HAP-1 (cell line): ENCODE data around the gene KDM5B.

ENCODE experiments used
- DNase-seq, 2 experiments: peaks; one replicate each; pipeline ENCODE4 v3.0.0-alpha.2; 2016 to 2020; ENCODE audit warnings: low spot score in 2 of 2
- H3K27me3 ChIP-seq: fragments of 250-450 bp; sonication (Bioruptor Pico); 2 replicates; pipeline ENCODE4 v1.5.1; 2020; ENCODE audit warnings: low read depth, mild to moderate bottlenecking, moderate library complexity
- H3K36me3 ChIP-seq: fragments of 250-450 bp; sonication (Bioruptor Pico); replicated peaks from 2 replicates; pipeline ENCODE4 v1.5.1; 2020; ENCODE audit warnings: mild to moderate bottlenecking
- H3K4me1 ChIP-seq: fragments of 250-450 bp; sonication (Bioruptor Pico); 2 replicates; pipeline ENCODE4 v1.5.1; 2020; ENCODE audit warnings: mild to moderate bottlenecking
- H3K4me3 ChIP-seq: fragments of 250-450 bp; sonication (Bioruptor Pico); 2 replicates; pipeline ENCODE4 v1.5.1; 2020; ENCODE audit warnings: mild to moderate bottlenecking, moderate library complexity
- H3K9me3 ChIP-seq: fragments of 250-450 bp; sonication (Bioruptor Pico); 2 replicates; pipeline ENCODE4 v1.5.1; 2020; ENCODE audit warnings: mild to moderate bottlenecking, moderate library complexity
- in situ Hi-C: fragments of 300-500 bp; cut with MboI; formaldehyde crosslinking; loops from 3 replicates; pipeline ENCODE4 v1.14.3; 2020; ENCODE audit warnings: low sequenced_read_pairs, inconsistent platforms, mixed read lengths

The KDM5B gene

GRCh38 chr1:202807926-202808757 lies at the start of gene KDM5B:
Gene KDM5B, minus strand, starts transcription at chr1:202808421. Its CDS starts 116 bp downstream, at chr1:202808305.
- peaks cover 20% of the 10 kb centered on the region for H3K4me1 ChIP-seq
- peak within 1 kb of the TSS; percentile 77 for H3K4me3 ChIP-seq
- peak; percentile 11 to 82 for DNase-seq
- no peaks in the 10 kb centered on the region for H3K27me3 ChIP-seq
- in situ Hi-C loops: no loop called here
- no peaks in the 10 kb centered on the region for H3K36me3 ChIP-seq
- H3K9me3 ChIP-seq: no peaks in the 10 kb centered on the region

- H3K9me3 ChIP-seq: no peaks in the 10 kb centered on the region
- peaks cover under 1% of the 10 kb centered on the region for H3K4me1 ChIP-seq
- no peaks in the 10 kb centered on the region for H3K27me3 ChIP-seq
- no peaks in the 10 kb centered on the region; the same call in 1 of the 2 replicates for H3K36me3 ChIP-seq
- DNase-seq: no peak
- in situ Hi-C loops: no loop called here
- H3K4me3 ChIP-seq: no peak overlapping the region
Measured at GRCh38 chr1:202857136-202857610, 49.0 kb upstream of the KDM5B start.

GRCh38 chr1:202856014-202856413 lies 47.8 kb upstream of the KDM5B start:
- H3K4me3 ChIP-seq: no peak overlapping the region
- H3K36me3 ChIP-seq: no peaks in the 10 kb centered on the region; the same call in 1 of the 2 replicates
- no peaks in the 10 kb centered on the region; the same call in 1 of the 2 replicates for H3K4me1 ChIP-seq
- no peaks in the 10 kb centered on the region for H3K27me3 ChIP-seq
- in situ Hi-C loops: no loop called here
- no peaks in the 10 kb centered on the region for H3K9me3 ChIP-seq
- no peak for DNase-seq

- no peaks in the 10 kb centered on the region for H3K9me3 ChIP-seq
- H3K4me1 ChIP-seq: no peaks in the 10 kb centered on the region; the same call in 1 of the 2 replicates
- H3K27me3 ChIP-seq: no peaks in the 10 kb centered on the region
- H3K36me3 ChIP-seq: no peaks in the 10 kb centered on the region; the same call in 1 of the 2 replicates
- no peak for DNase-seq
- in situ Hi-C loops: no loop called here
- no peak overlapping the region for H3K4me3 ChIP-seq
Measured at GRCh38 chr1:202854787-202855186, 46.6 kb upstream of the KDM5B start.

GRCh38 chr1:202852163-202852904 lies 44.1 kb upstream of the KDM5B start:
- no peaks in the 10 kb centered on the region; the same call in 1 of the 2 replicates for H3K4me1 ChIP-seq
- no peaks in the 10 kb centered on the region for H3K27me3 ChIP-seq
- H3K4me3 ChIP-seq: no peak overlapping the region
- peak; percentile 61 to 67 for DNase-seq
- in situ Hi-C loops: no loop called here
- no peaks in the 10 kb centered on the region for H3K9me3 ChIP-seq
- no peaks in the 10 kb centered on the region; the same call in 1 of the 2 replicates for H3K36me3 ChIP-seq

GRCh38 chr1:202850593-202851362 lies 42.6 kb upstream of the KDM5B start:
- no peak for DNase-seq
- H3K4me3 ChIP-seq: no peak overlapping the region
- no peaks in the 10 kb centered on the region; the same call in 1 of the 2 replicates for H3K36me3 ChIP-seq
- no peaks in the 10 kb centered on the region for H3K27me3 ChIP-seq
- in situ Hi-C loops: no loop called here
- H3K9me3 ChIP-seq: no peaks in the 10 kb centered on the region
- H3K4me1 ChIP-seq: no peaks in the 10 kb centered on the region; the same call in 1 of the 2 replicates

- Histone ChIP-seq H3K27me3 (no peaks in the 10 kb centered on the region), H3K9me3 (no peaks in the 10 kb centered on the region), H3K4me3 (no peak overlapping the region), H3K4me1 (no peaks in the 10 kb centered on the region; the same call in 1 of the 2 replicates), H3K36me3 (no peaks in the 10 kb centered on the region; the same call in 1 of the 2 replicates)
- no peak for DNase-seq
- in situ Hi-C loops: no loop called here
Measured at GRCh38 chr1:202848191-202848542, 39.9 kb upstream of the KDM5B start.

- no peaks in the 10 kb centered on the region for H3K27me3 ChIP-seq
- no peaks in the 10 kb centered on the region for H3K36me3 ChIP-seq
- in situ Hi-C loops: no loop called here
- no peaks in the 10 kb centered on the region for H3K4me1 ChIP-seq
- H3K4me3 ChIP-seq: no peak overlapping the region
- H3K9me3 ChIP-seq: no peaks in the 10 kb centered on the region
- no peak for DNase-seq
Measured at GRCh38 chr1:202844935-202845334, 36.7 kb upstream of the KDM5B start.

GRCh38 chr1:202844259-202844658 lies 36.0 kb upstream of the KDM5B start:
- Histone ChIP-seq H3K27me3 (no peaks in the 10 kb centered on the region), H3K4me1 (no peaks in the 10 kb centered on the region), H3K4me3 (no peak overlapping the region), H3K9me3 (no peaks in the 10 kb centered on the region), H3K36me3 (no peaks in the 10 kb centered on the region)
- in situ Hi-C loops: no loop called here
- no peak for DNase-seq

GRCh38 chr1:202843081-202843480 lies 34.9 kb upstream of the KDM5B start:
- Histone ChIP-seq H3K4me3 (no peak overlapping the region), H3K4me1 (no peaks in the 10 kb centered on the region), H3K9me3 (no peaks in the 10 kb centered on the region), H3K27me3 (no peaks in the 10 kb centered on the region), H3K36me3 (no peaks in the 10 kb centered on the region)
- in situ Hi-C loops: no loop called here
- DNase-seq: no peak

- H3K27me3 ChIP-seq: peaks cover 3% of the 10 kb centered on the region; the same call in 1 of the 2 replicates
- in situ Hi-C loops: no loop called here
- DNase-seq: no peak
- no peaks in the 10 kb centered on the region for H3K4me1 ChIP-seq
- H3K9me3 ChIP-seq: no peaks in the 10 kb centered on the region
- no peak overlapping the region for H3K4me3 ChIP-seq
- no peaks in the 10 kb centered on the region for H3K36me3 ChIP-seq
Measured at GRCh38 chr1:202837746-202838262, 29.6 kb upstream of the KDM5B start.

- no peaks in the 10 kb centered on the region for H3K9me3 ChIP-seq
- no peaks in the 10 kb centered on the region for H3K36me3 ChIP-seq
- peaks cover 3% of the 10 kb centered on the region; the same call in 1 of the 2 replicates for H3K27me3 ChIP-seq
- H3K4me3 ChIP-seq: no peak overlapping the region
- in situ Hi-C loops: no loop called here
- no peak for DNase-seq
- no peaks in the 10 kb centered on the region for H3K4me1 ChIP-seq
Measured at GRCh38 chr1:202836623-202837403, 28.6 kb upstream of the KDM5B start.
